ENCODE results near the gene TICAM1.

Gene TICAM1

GRCh38 chr19:4768934-4769777 lies 62.4 kb downstream of the TICAM1 start:
- DNase-seq = peak; percentile 82
